Right atrium auricular region (tissue), 2 donors: ENCODE data around the gene LENG9. TPM values are rescaled to one million over a fixed set of nuclear protein-coding genes. Genes with fewer than 3 reads are reported as not detected.

Source experiments
- DNase-seq: peaks from one replicate; pipeline ENCODE4 v3.0.0-alpha.2; 2019; ENCODE audit warnings: low spot score
- H3K27ac ChIP-seq, 2 donors: fragments of 200-600 bp; sonication (generic); 1 replicate in 1 of 2; 2 replicates in 1 of 2; pipeline ENCODE4 v1.5.1; 2016 to 2019
- H3K27me3 ChIP-seq, 2 donors: fragments of 200-600 bp; sonication (generic); one replicate each; pipeline versions ENCODE4 v1.5.1 to v1.6.0; 2017 to 2019
- H3K36me3 ChIP-seq: fragments of 200-600 bp; sonication (generic); one replicate; pipeline ENCODE4 v1.5.1; 2016
- H3K4me1 ChIP-seq, 2 donors: fragments of 200-600 bp; sonication (generic); one replicate each; pipeline versions ENCODE4 v1.5.1 to v1.6.0; 2017 to 2019
- H3K4me3 ChIP-seq, 2 donors: fragments of 200-600 bp; sonication (generic); 1 replicate in 1 of 2; 2 replicates in 1 of 2; pipeline ENCODE4 v1.5.1; 2017 to 2019; ENCODE audit warnings: mild to moderate bottlenecking in 1 of 2, moderate library complexity in 1 of 2
- H3K9me3 ChIP-seq, 2 donors: fragments of 200-600 bp; sonication (generic); one replicate each; pipeline ENCODE4 v1.5.1; 2019
- CTCF ChIP-seq, 2 donors: fragments of 200-600 bp; sonication (generic); IDR thresholded peaks; one replicate each; pipeline ENCODE4 v1.5.1; 2019; ENCODE audit warnings: antibody characterized with exemption in 2 of 2
- total RNA-seq, 2 donors: library from RNA; depleted of rRNA; stranded (reverse); fragments of >200 nt; gene quantifications; one replicate each; pipeline ENCODE4 v1.1.0, GENCODE V29; 2016

Gene LENG9
- total RNA-seq, 2 donors from 2014 or later, result 2.1 to 4.9 TPM

GRCh38 chr19:54435551-54436016, 28.0 kb downstream of the LENG9 start:
- no peaks in the 10 kb centered on the region for H3K27me3 ChIP-seq
- no peaks in the 10 kb centered on the region for H3K9me3 ChIP-seq
- H3K36me3 ChIP-seq, result no peaks in the 10 kb centered on the region
- peaks cover 0 to 42% of the 10 kb centered on the region in 2 donors for H3K4me1 ChIP-seq
- no peak for TF ChIP-seq CTCF (IDR thresholded peaks at IDR 0.05)
- no peak for DNase-seq
- H3K27ac ChIP-seq, result no peak overlapping the region
- no peak overlapping the region for H3K4me3 ChIP-seq

GRCh38 chr19:54434873-54435214, 28.7 kb downstream of the LENG9 start:
- no peak for DNase-seq
- no peak for TF ChIP-seq CTCF (IDR thresholded peaks at IDR 0.05)
- Histone ChIP-seq H3K36me3 (no peaks in the 10 kb centered on the region), H3K27ac (no peak overlapping the region), H3K27me3 (no peaks in the 10 kb centered on the region), H3K4me3 (no peak overlapping the region), H3K9me3 (no peaks in the 10 kb centered on the region), H3K4me1 (peaks cover 0 to 50% of the 10 kb centered on the region in 2 donors)

- no peak for TF ChIP-seq CTCF (IDR thresholded peaks at IDR 0.05)
- DNase-seq, result no peak
- Histone ChIP-seq H3K27me3 (no peaks in the 10 kb centered on the region), H3K36me3 (no peaks in the 10 kb centered on the region), H3K4me3 (no peak overlapping the region), H3K4me1 (peaks cover 0 to 50% of the 10 kb centered on the region in 2 donors), H3K9me3 (no peaks in the 10 kb centered on the region), H3K27ac (no peak overlapping the region)
Measured at GRCh38 chr19:54434112-54434872, 29.3 kb downstream of the LENG9 start.

GRCh38 chr19:54433697-54434096, 29.9 kb downstream of the LENG9 start:
- no peak overlapping the region for H3K27ac ChIP-seq
- no peaks in the 10 kb centered on the region for H3K9me3 ChIP-seq
- H3K27me3 ChIP-seq, result no peaks in the 10 kb centered on the region
- H3K36me3 ChIP-seq, result no peaks in the 10 kb centered on the region
- no peak for DNase-seq
- peaks cover 0 to 50% of the 10 kb centered on the region in 2 donors for H3K4me1 ChIP-seq
- TF ChIP-seq CTCF (IDR thresholded peaks at IDR 0.05), result no peak
- H3K4me3 ChIP-seq, result no peak overlapping the region

- no peak for DNase-seq
- TF ChIP-seq CTCF (IDR thresholded peaks at IDR 0.05), result no peak
- peaks cover 0 to 50% of the 10 kb centered on the region in 2 donors for H3K4me1 ChIP-seq
- no peaks in the 10 kb centered on the region for H3K36me3 ChIP-seq
- H3K4me3 ChIP-seq, result no peak overlapping the region
- H3K9me3 ChIP-seq, result no peaks in the 10 kb centered on the region
- no peak overlapping the region for H3K27ac ChIP-seq
- H3K27me3 ChIP-seq, result no peaks in the 10 kb centered on the region
Measured at GRCh38 chr19:54432144-54432738, 31.3 kb downstream of the LENG9 start.
